GM21423 (cell line): ENCODE data around the gene LAIR1.
"Not testable (repeated sequence)": the region's sequence is repeated elsewhere in the genome, so short reads cannot be mapped to it uniquely, and the experiment has no call there.

Experiments used
- ATAC-seq: cut with Tn5 transposase; IDR thresholded peaks from one replicate; pipeline ENCODE4 v1.9.1; 2021; ENCODE audit warnings: mild to moderate bottlenecking, moderate library complexity; ENCODE audit not compliant: unreplicated experiment

Gene LAIR1

GRCh38 chr19:54376610-54377285, 12.0 kb upstream of the LAIR1 start:
- no peak for ATAC-seq

- not testable (repeated sequence) for ATAC-seq
These were observed 10.6 kb upstream of the LAIR1 start for GRCh38 chr19:54375181-54375938.

- ATAC-seq, result no peak
These were observed 9.3 kb upstream of the LAIR1 start for GRCh38 chr19:54373781-54374631.

- ATAC-seq, result not testable (repeated sequence)
These were observed 6.7 kb upstream of the LAIR1 start for GRCh38 chr19:54371453-54371852.

- ATAC-seq, result not testable (repeated sequence)
These were observed 5.7 kb upstream of the LAIR1 start for GRCh38 chr19:54370434-54370796.

GRCh38 chr19:54369688-54370433, 5.1 kb upstream of the LAIR1 start:
- ATAC-seq, result not testable (repeated sequence)

- no peak for ATAC-seq
These were observed 4.5 kb upstream of the LAIR1 start for GRCh38 chr19:54369082-54369687.

GRCh38 chr19:54366811-54367210, 2.1 kb upstream of the LAIR1 start:
- no peak for ATAC-seq

GRCh38 chr19:54365798-54366197, 1.1 kb upstream of the LAIR1 start:
- not testable (repeated sequence) for ATAC-seq

- ATAC-seq, result not testable (repeated sequence)
These were observed 2.9 kb downstream of the LAIR1 start for GRCh38 chr19:54361680-54362422.

DNA sequence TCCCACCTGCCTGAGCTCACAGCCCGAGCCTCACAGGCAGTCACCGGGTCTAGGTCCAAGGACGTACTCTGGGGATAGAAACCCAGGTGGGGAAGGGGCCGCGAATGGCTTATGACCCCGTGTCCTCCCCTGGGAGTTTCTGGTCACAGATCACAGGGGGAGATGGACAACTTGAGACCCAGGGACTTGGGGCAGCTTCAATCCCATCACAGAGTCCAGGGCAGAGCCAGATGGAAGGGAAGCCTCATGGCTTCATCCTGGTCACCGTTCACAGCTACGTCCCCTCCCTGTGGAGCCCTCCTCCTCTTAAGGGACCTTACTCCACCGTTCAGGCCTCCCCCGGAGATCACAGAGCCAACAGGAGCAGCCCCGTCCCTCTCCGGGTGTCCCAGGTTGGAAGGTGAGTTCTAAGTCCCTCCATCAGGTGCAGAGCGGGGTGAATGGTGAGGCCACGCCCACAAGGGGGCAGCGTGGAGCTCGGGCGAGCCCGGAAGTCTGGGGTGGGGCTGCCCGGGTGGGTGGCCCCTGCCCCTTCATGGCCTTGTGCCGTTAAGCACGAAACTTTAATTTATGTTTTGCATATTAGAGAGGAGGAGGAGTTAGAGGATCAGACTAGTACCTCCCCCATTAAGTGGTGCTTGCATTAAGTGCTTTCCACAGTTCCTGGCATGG, 5.4 kb downstream of the LAIR1 start:
- ATAC-seq, result peak; percentile 51

GRCh38 chr19:54357381-54357780, 7.3 kb downstream of the LAIR1 start:
- no peak for ATAC-seq

GRCh38 chr19:54356444-54357056, 8.2 kb downstream of the LAIR1 start:
- no peak for ATAC-seq

DNA sequence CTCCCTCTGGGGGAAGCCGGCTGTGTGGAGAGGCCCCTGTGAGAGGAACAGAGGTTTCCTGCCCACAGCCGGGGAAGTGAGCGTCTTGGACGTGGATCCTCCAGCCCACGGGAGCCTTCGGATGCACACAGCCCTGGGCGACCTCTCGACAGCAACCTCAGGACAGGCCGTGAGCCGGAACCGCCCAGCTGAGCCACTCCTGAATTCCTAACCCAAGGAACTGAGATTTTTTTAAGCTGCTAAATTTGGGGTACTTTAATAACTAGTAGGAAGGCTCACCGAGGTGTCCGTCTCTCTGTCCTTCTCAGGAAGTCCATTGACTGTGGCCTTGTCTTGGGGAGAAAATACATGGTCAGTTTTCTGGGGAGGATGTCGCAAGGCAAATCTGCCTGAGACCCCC, 9.1 kb downstream of the LAIR1 start:
- no peak for ATAC-seq

DNA sequence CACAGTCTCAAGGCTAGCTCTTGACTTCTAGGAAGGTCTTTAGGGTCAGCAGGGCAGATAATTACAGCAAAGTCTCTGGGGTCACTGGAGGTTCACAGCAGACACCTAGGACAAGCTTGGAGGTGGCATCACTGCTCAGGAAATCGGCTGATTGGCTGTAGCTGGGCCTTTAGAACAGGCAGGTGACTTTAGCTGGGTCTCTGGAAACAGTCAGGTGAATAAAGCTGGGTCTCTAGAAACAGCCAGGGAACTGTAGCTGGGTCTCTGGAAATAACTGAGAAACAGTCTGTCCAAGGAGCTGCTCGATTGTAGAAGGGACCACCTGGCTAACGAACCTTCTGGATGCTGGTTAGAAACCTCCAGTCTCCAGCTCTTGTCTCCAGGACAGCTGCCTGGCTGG, 10.0 kb downstream of the LAIR1 start:
- ATAC-seq, result no peak

DNA sequence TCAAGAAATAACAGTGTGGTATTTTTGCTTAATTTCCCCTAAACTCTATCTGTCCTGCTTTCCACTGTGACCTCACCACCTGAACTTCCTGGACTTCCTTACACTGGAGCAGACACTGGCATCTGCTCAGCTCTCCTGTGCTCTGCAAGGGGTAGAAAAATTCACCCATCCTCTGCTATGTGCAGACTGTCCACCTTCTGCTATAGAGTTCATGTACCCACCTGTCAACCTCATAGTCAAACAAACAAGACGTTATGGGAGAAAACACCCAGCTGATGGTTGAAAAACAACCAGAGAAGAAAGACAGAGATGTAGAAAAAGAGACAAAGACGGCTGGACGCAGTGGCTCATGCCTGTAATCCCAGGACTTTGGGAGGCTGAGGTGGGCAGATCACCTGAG, 12.2 kb downstream of the LAIR1 start:
- ATAC-seq, result no peak

DNA sequence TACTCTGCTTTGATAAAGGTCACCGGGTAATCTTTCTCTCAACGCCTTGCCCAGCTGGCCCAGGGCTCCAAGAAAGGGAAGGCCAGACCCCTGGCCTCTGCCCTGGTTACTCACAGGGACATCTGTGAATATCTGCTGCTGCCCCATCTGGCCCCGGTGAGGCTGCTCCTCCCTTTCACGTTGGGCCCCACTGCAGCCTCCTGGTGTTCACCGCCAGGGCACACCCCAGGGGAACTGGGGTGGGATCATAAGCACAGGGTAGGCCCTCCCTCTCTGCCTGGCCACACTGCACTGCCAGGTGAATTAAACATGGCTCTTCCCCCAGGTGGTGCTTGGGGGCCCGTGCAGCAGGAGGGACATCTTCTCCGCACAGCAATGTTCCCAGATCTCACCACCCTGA, 12.7 kb downstream of the LAIR1 start:
- ATAC-seq, result no peak

GRCh38 chr19:54351474-54351873, 13.3 kb downstream of the LAIR1 start:
- no peak for ATAC-seq

GRCh38 chr19:54345938-54346386, 18.8 kb downstream of the LAIR1 start:
- ATAC-seq, result no peak
